Lung (tissue), 12 donors: ENCODE results near the gene EPS8L1. TPM values are rescaled to one million over a fixed set of nuclear protein-coding genes. Genes with fewer than 3 reads are reported as not detected.

ENCODE experiments used
- ATAC-seq: fragments of 200-7000 bp; cut with Tn5 transposase; one replicate; pipeline ENCODE4 v1.9.1; 2020; ENCODE audit warnings: moderate number of reproducible peaks; ENCODE audit not compliant: insufficient read depth, low FRiP score
- DNase-seq, 3 donors: peaks; one replicate each; pipeline ENCODE4 v3.0.0-alpha.2; 2013 to 2017
- H3K27ac ChIP-seq, 2 donors: one replicate each; pipeline ENCODE4 v1.5.1; 2013; ENCODE audit warnings: mild to moderate bottlenecking in 2 of 2, moderate library complexity in 2 of 2, control low read depth in 1 of 2, inconsistent platforms in 1 of 2, low read depth in 1 of 2, low read length in 1 of 2
- H3K27me3 ChIP-seq, 3 donors: one replicate each; pipeline ENCODE4 v1.5.1; 2013; ENCODE audit warnings: low read length in 2 of 3; ENCODE audit not compliant: control insufficient read depth in 3 of 3, insufficient read depth in 3 of 3
- H3K36me3 ChIP-seq, 4 donors: one replicate each; pipeline ENCODE4 v1.5.1; 2013; ENCODE audit warnings: low read length in 4 of 4, mild to moderate bottlenecking in 1 of 4, moderate library complexity in 1 of 4; ENCODE audit not compliant: control insufficient read depth in 4 of 4, insufficient read depth in 4 of 4
- H3K4me1 ChIP-seq, 5 donors: one replicate each; pipeline ENCODE4 v1.5.1; 2013; ENCODE audit warnings: low read length in 5 of 5, mild to moderate bottlenecking in 2 of 5, moderate library complexity in 1 of 5; ENCODE audit not compliant: control insufficient read depth in 5 of 5, insufficient read depth in 5 of 5
- H3K4me3 ChIP-seq: one replicate; pipeline ENCODE4 v1.5.1; 2013; ENCODE audit warnings: mild to moderate bottlenecking, control low read depth, moderate library complexity
- H3K9ac ChIP-seq, 2 donors: one replicate each; pipeline ENCODE4 v1.5.1; 2013; ENCODE audit warnings: low read length in 2 of 2, control low read depth in 1 of 2; ENCODE audit not compliant: insufficient read depth in 1 of 2
- H3K9me3 ChIP-seq, 4 donors: one replicate each; pipeline ENCODE4 v1.5.1; 2013; ENCODE audit warnings: low read length in 3 of 4, mild to moderate bottlenecking in 1 of 4, moderate library complexity in 1 of 4; ENCODE audit not compliant: control insufficient read depth in 4 of 4, insufficient read depth in 3 of 4
- CTCF ChIP-seq: IDR thresholded peaks from 2 replicates; pipeline ENCODE4 v1.5.1; 2012; ENCODE audit warnings: mild to moderate bottlenecking; ENCODE audit errors: control extremely low read depth, extremely low read depth
- WGBS, 2 donors: extraction: QIAGEN DNeasy Blood & Tissue Kit; methylation state at CpG; one replicate each; pipeline ENCODE4 v1.1.7; 2013; 5-methylcytosine and 5-hydroxymethylcytosine counted together
- polyA plus RNA-seq, 2 donors: library from polyadenylated mRNA; stranded (reverse); fragments of 200-250 nt; gene quantifications; one replicate each; pipeline ENCODE4 v1.2.1, GENCODE V29; 2013
- total RNA-seq, 2 donors: library from RNA; depleted of rRNA in 1 of 2; stranded (reverse); fragments of >200 nt in 1 of 2; gene quantifications; one replicate each; pipeline ENCODE4 v1.2.1, GENCODE V29; 2014 to 2021
- donor health status: control.
- donor health status: control.
- donor health status: Bipolar disorder and iron deficiency.
- donor health status: healthy.
- donor health status: DM: yes; HTN: yes; CAD: no.

Gene EPS8L1
- total and polyA plus RNA-seq, 4 donors, result 19.5 to 61.8 (median 36.8) TPM

- 95 to 96% methylated on average over 28 to 30 of the region's 30 CpGs for whole genome bisulfite sequencing, 2 donors
- no peak for TF ChIP-seq CTCF
- H3K4me3 ChIP-seq, result no peak overlapping the region
- ATAC-seq (no peak), DNase-seq (no peak)
- H3K9me3 ChIP-seq, result no peaks in the 10 kb centered on the region
- no peak overlapping the region for H3K27ac ChIP-seq
- peaks cover 0 to 49% (median 5%) of the 10 kb centered on the region in 4 donors for H3K36me3 ChIP-seq
- H3K27me3 ChIP-seq, result no peaks in the 10 kb centered on the region
- no peak overlapping the region for H3K9ac ChIP-seq
- peaks cover 0 to 2% (median 0%) of the 10 kb centered on the region in 5 donors for H3K4me1 ChIP-seq
Observed at GRCh38 chr19:55044771-55045716, 30.6 kb upstream of the EPS8L1 start.

- Histone ChIP-seq H3K27me3 (no peaks in the 10 kb centered on the region), H3K36me3 (peaks cover 0 to 61% (median 5%) of the 10 kb centered on the region in 4 donors), H3K9ac (no peak overlapping the region), H3K9me3 (no peaks in the 10 kb centered on the region), H3K4me1 (peaks cover 0 to 1% (median 0%) of the 10 kb centered on the region in 5 donors), H3K27ac (no peak overlapping the region), H3K4me3 (no peak overlapping the region)
- no peak for DNase-seq
- WGBS, 2 donors, result 92 to 93% methylated on average over 17 of the region's 17 CpGs
- no peak for ATAC-seq
- no peak for TF ChIP-seq CTCF
Observed at GRCh38 chr19:55046975-55047622, 28.6 kb upstream of the EPS8L1 start.

GRCh38 chr19:55047951-55048350, 27.7 kb upstream of the EPS8L1 start:
- Histone ChIP-seq H3K9me3 (no peaks in the 10 kb centered on the region), H3K36me3 (peaks cover 0 to 61% (median 5%) of the 10 kb centered on the region in 4 donors)
- WGBS, 2 donors, result 95% methylated on average over 12 of the region's 12 CpGs

More at GRCh38 chr19:55047951-55048350, 27.7 kb upstream of the EPS8L1 start:
- TF ChIP-seq CTCF, result no peak
- Histone ChIP-seq H3K9ac (no peak overlapping the region), H3K27me3 (no peaks in the 10 kb centered on the region), H3K27ac (no peak overlapping the region), H3K4me1 (peaks cover 0 to 1% (median 0%) of the 10 kb centered on the region in 5 donors), H3K4me3 (no peak overlapping the region)
- no peak for ATAC-seq
- no peak for DNase-seq
